Prostate gland (tissue), 2 donors: ENCODE measurements around the gene CEBPG. TPM values are rescaled to one million over a fixed set of nuclear protein-coding genes. Genes with fewer than 3 reads are reported as not detected.

Experiments
- DNase-seq: peaks from one replicate; pipeline ENCODE4 v3.0.0-alpha.2; 2019; ENCODE audit warnings: low spot score
- H3K27ac ChIP-seq, 2 donors: fragments of 200-600 bp; sonication (generic); 2 replicates each; pipeline ENCODE4 v1.5.1; 2017 to 2019
- H3K27me3 ChIP-seq: fragments of 200-600 bp; sonication (generic); replicated peaks from 2 replicates; pipeline ENCODE4 v1.5.1; 2019; ENCODE audit not compliant: insufficient read depth
- H3K36me3 ChIP-seq, 2 donors: fragments of 200-600 bp; sonication (generic); 1 replicate in 1 of 2; 2 replicates in 1 of 2; pipeline versions ENCODE4 v1.5.1 to v1.8.1; 2017 to 2019
- H3K4me1 ChIP-seq: fragments of 200-600 bp; sonication (generic); replicated peaks from 2 replicates; pipeline ENCODE4 v1.5.1; 2019
- H3K4me3 ChIP-seq, 2 donors: fragments of 200-600 bp; sonication (generic); 2 replicates each; pipeline ENCODE4 v1.5.1; 2017 to 2019
- H3K9me3 ChIP-seq: fragments of 200-600 bp; sonication (generic); 2 replicates; pipeline ENCODE4 v1.5.1; 2017
- POLR2A ChIP-seq: fragments of 450-650 bp; IDR thresholded peaks from one replicate; pipeline ENCODE4 v1.6.1; 2016; ENCODE audit warnings: antibody characterized with exemption, mild to moderate bottlenecking
- POLR2AphosphoS5 ChIP-seq: sonication (generic); formaldehyde crosslinking; IDR thresholded peaks from one replicate; pipeline ENCODE4 v1.6.1; 2017; ENCODE audit warnings: antibody characterized with exemption
- WGBS: methylation state at CpG from one replicate; pipeline ENCODE4 v1.1.5; 2018; 5-methylcytosine and 5-hydroxymethylcytosine counted together
- intact Hi-C: fragments of 100-400 bp; cut with DNase I; formaldehyde crosslinking; loops from one replicate; pipeline ENCODE4 v1.14.2; 2022
- total RNA-seq, 2 donors: library from RNA; depleted of rRNA; stranded (reverse); fragments of >200 nt; gene quantifications; one replicate each; pipeline ENCODE4 v1.1.0, GENCODE V29; 2016
- TF ChIP-seq, protein P1 (sequence below), 4 experiments: fragments of 200-600 bp in 2 of 4; fragments of 450-650 bp in 2 of 4; sonication (generic) in 2 of 4; IDR thresholded peaks; 1 replicate in 3 of 4; 2 replicates in 1 of 4; pipeline ENCODE4 v1.5.1; 2016 to 2019; ENCODE audit warnings: antibody characterized with exemption in 4 of 4, mild to moderate bottlenecking in 2 of 4, moderate library complexity in 2 of 4

Gene CEBPG
- total RNA-seq, 2 donors from 2014 or later = 15.7 to 19.7 TPM

- no peak overlapping the region for H3K27ac ChIP-seq
- H3K4me3 ChIP-seq = no peak overlapping the region
- no peaks in the 10 kb centered on the region for H3K9me3 ChIP-seq
- no peaks in the 10 kb centered on the region for H3K36me3 ChIP-seq
- no peak for DNase-seq
- TF ChIP-seq POLR2A (no peak), POLR2AphosphoS5 (no peak)
- TF ChIP-seq, protein P1, sequence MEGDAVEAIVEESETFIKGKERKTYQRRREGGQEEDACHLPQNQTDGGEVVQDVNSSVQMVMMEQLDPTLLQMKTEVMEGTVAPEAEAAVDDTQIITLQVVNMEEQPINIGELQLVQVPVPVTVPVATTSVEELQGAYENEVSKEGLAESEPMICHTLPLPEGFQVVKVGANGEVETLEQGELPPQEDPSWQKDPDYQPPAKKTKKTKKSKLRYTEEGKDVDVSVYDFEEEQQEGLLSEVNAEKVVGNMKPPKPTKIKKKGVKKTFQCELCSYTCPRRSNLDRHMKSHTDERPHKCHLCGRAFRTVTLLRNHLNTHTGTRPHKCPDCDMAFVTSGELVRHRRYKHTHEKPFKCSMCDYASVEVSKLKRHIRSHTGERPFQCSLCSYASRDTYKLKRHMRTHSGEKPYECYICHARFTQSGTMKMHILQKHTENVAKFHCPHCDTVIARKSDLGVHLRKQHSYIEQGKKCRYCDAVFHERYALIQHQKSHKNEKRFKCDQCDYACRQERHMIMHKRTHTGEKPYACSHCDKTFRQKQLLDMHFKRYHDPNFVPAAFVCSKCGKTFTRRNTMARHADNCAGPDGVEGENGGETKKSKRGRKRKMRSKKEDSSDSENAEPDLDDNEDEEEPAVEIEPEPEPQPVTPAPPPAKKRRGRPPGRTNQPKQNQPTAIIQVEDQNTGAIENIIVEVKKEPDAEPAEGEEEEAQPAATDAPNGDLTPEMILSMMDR (IDR thresholded peaks at IDR 0.05) = no peak
- intact Hi-C loops = loop anchor here (5.0 kb wide), 1 partner anchor 354 kb away; no protein-coding TSS in a partner anchor
- no peaks in the 10 kb centered on the region for H3K4me1 ChIP-seq
- H3K27me3 ChIP-seq = no peaks in the 10 kb centered on the region
- 91% methylated on average over 12 of the region's 12 CpGs for WGBS
Observed at GRCh38 chr19:33418461-33418860, 45.0 kb downstream of the CEBPG start.

DNA sequence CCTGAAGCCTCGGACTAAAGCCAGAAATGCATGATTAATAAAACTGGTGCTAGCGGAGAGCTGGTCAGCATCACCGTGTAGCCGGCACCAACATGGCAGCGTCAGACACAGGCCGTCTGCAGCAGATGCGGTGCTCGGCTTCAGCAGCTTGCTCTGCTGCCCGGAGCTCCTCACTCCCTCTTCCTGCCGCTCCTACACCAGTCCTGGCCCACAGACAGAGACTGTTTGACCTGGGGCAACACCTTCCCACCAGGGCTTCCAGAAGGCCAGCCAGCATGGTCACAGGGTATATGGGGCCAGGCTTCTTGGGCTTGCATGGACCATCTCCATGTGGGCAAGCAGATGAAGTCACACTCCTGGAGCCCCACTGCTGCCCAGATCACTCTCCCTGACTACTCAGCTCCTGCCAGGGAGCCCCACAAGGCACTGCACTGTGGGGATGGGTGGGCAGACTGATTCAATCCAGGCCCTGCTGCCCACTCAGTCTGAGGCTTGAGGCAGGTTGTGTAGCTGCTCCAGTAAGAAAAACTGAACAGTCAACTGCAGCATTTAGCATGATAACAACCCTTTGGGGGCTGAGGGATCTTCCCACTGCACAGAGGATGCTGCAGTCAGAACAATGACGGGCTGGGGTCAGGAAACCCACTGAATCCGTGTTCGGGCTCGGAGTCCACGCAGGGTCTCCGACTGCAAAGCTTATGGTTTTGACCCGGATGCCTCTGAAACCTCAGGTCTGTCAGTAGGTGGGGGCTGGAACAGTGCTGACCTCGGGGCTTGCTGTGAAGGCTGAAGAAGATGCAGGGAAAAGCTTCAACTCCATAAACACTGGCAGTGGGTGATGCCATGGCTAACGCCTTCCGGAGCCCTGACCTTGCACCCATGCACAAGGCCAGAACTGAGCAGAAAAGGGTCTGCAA is 45.6 kb downstream of the CEBPG start:
- DNase-seq = no peak
- intact Hi-C loops = loop anchor here (5.0 kb wide), 1 partner anchor 353 kb away; no protein-coding TSS in a partner anchor
- no peaks in the 10 kb centered on the region for H3K4me1 ChIP-seq
- H3K27ac ChIP-seq = no peak overlapping the region
- no peak for TF ChIP-seq POLR2A
- no peak for TF ChIP-seq POLR2AphosphoS5
- TF ChIP-seq, protein P1 (IDR thresholded peaks at IDR 0.05) = no peak
- H3K36me3 ChIP-seq = no peaks in the 10 kb centered on the region
- no peak overlapping the region for H3K4me3 ChIP-seq
- WGBS = 93% methylated on average over 20 of the region's 20 CpGs
- no peaks in the 10 kb centered on the region for H3K9me3 ChIP-seq
- H3K27me3 ChIP-seq = no peaks in the 10 kb centered on the region

GRCh38 chr19:33419788-33420130 is 46.2 kb downstream of the CEBPG start:
- 59% methylated on average over 6 of the region's 6 CpGs for WGBS
- Histone ChIP-seq H3K27ac (no peak overlapping the region), H3K9me3 (no peaks in the 10 kb centered on the region), H3K4me3 (no peak overlapping the region), H3K4me1 (no peaks in the 10 kb centered on the region), H3K27me3 (no peaks in the 10 kb centered on the region), H3K36me3 (no peaks in the 10 kb centered on the region)
- no peak for DNase-seq
- TF ChIP-seq POLR2AphosphoS5 (no peak), POLR2A (no peak)
- TF ChIP-seq, protein P1 (IDR thresholded peaks at IDR 0.05) = no peak
- intact Hi-C loops = loop anchor here (5.0 kb wide), 1 partner anchor 353 kb away; no protein-coding TSS in a partner anchor

- Histone ChIP-seq H3K27ac (no peak overlapping the region), H3K4me3 (no peak overlapping the region), H3K36me3 (no peaks in the 10 kb centered on the region), H3K4me1 (no peaks in the 10 kb centered on the region), H3K27me3 (no peaks in the 10 kb centered on the region), H3K9me3 (no peaks in the 10 kb centered on the region)
- intact Hi-C loops = no loop called here
- no peak for DNase-seq
- 93% methylated on average over 9 of the region's 9 CpGs for WGBS
- TF ChIP-seq, protein P1 (IDR thresholded peaks at IDR 0.05) = no peak
- no peak for TF ChIP-seq POLR2A
- TF ChIP-seq POLR2AphosphoS5 = no peak
Observed at GRCh38 chr19:33420821-33421220, 47.3 kb downstream of the CEBPG start.

- no peak for TF ChIP-seq POLR2AphosphoS5
- TF ChIP-seq POLR2A = no peak
- TF ChIP-seq, protein P1 (IDR thresholded peaks at IDR 0.05) = no peak
- 97% methylated on average over 7 of the region's 7 CpGs for WGBS
- Histone ChIP-seq H3K4me3 (no peak overlapping the region), H3K9me3 (no peaks in the 10 kb centered on the region), H3K36me3 (no peaks in the 10 kb centered on the region), H3K27ac (no peak overlapping the region), H3K27me3 (no peaks in the 10 kb centered on the region), H3K4me1 (no peaks in the 10 kb centered on the region)
- DNase-seq = no peak
- intact Hi-C loops = no loop called here
Observed at GRCh38 chr19:33421368-33421767, 47.9 kb downstream of the CEBPG start.
